ENCODE results near the gene GBF1. TPM values are rescaled to one million over a fixed set of nuclear protein-coding genes. Genes with fewer than 3 reads are reported as not detected.
"Not testable (repeated sequence)": the region's sequence is repeated elsewhere in the genome, so short reads cannot be mapped to it uniquely, and the experiment has no call there.

The GBF1 gene
- total RNA-seq, 4 donors from 2014 or later: 10.9 to 45.4 (median 23.9) TPM

DNA sequence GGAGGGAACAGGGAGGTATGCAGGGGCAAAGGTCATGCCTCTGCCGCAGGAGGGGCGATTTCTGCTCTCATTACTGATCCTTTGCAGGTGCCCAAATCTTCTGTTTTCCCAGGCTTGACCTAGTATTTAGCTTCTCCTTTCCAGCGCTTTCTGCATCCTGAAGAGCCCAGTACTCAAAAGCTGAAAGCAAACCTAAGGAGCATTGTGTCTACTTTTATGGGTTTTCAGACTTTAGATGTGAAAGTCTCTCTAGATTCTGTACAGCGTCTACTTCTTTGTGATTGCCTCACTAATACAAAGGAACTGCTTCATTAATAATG lies 560 bp downstream of the GBF1 start:
- peak overlapping the region; percentile 84 to 87 for H3K27ac ChIP-seq
- no peak for DNase-seq
- H3K4me3 ChIP-seq: peak overlapping the region; percentile 83 to 95
- H3K9me3 ChIP-seq: no peaks in the 10 kb centered on the region
- no peaks in the 10 kb centered on the region for H3K27me3 ChIP-seq
- TF ChIP-seq, protein P1, sequence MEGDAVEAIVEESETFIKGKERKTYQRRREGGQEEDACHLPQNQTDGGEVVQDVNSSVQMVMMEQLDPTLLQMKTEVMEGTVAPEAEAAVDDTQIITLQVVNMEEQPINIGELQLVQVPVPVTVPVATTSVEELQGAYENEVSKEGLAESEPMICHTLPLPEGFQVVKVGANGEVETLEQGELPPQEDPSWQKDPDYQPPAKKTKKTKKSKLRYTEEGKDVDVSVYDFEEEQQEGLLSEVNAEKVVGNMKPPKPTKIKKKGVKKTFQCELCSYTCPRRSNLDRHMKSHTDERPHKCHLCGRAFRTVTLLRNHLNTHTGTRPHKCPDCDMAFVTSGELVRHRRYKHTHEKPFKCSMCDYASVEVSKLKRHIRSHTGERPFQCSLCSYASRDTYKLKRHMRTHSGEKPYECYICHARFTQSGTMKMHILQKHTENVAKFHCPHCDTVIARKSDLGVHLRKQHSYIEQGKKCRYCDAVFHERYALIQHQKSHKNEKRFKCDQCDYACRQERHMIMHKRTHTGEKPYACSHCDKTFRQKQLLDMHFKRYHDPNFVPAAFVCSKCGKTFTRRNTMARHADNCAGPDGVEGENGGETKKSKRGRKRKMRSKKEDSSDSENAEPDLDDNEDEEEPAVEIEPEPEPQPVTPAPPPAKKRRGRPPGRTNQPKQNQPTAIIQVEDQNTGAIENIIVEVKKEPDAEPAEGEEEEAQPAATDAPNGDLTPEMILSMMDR (IDR thresholded peaks at IDR 0.05): no peak
- no peak for TF ChIP-seq POLR2A (IDR thresholded peaks at IDR 0.05)
- intact Hi-C loops (cut with DNase I; ENCODE audit: low total_unique reads): no loop called here
- peaks cover 0 to 11% of the 10 kb centered on the region in 2 donors for H3K4me1 ChIP-seq
- H3K36me3 ChIP-seq: no peaks in the 10 kb centered on the region

DNA sequence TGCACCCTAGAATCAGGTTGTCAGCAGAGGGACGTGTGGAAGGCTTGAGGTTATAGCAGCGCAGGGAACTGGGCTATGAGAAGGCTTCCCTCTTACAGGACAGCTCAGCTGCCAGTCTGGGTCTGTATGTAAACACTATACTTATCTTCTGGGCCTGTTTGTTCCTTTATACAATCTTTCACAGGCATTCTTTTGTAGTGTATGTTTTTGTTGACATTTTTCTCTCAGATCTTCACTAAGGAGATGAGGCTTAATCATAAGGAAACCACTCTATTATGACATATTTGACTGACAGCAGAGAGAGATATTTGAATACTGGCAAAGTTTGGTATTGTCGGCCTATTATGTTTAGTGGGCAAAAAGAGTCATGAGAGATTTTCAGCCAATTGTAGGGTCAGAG lies 929 bp downstream of the GBF1 start:
- H3K4me3 ChIP-seq: peak overlapping the region; percentile 83 to 95
- intact Hi-C loops (cut with DNase I; ENCODE audit: low total_unique reads): no loop called here
- TF ChIP-seq POLR2A (IDR thresholded peaks at IDR 0.05): no peak
- TF ChIP-seq, protein P1 (IDR thresholded peaks at IDR 0.05): no peak
- H3K9me3 ChIP-seq: no peaks in the 10 kb centered on the region
- H3K36me3 ChIP-seq: no peaks in the 10 kb centered on the region
- DNase-seq: no peak
- peak overlapping the region; percentile 84 to 87 for H3K27ac ChIP-seq
- H3K4me1 ChIP-seq: peaks cover 0 to 11% of the 10 kb centered on the region in 2 donors
- no peaks in the 10 kb centered on the region for H3K27me3 ChIP-seq

DNA sequence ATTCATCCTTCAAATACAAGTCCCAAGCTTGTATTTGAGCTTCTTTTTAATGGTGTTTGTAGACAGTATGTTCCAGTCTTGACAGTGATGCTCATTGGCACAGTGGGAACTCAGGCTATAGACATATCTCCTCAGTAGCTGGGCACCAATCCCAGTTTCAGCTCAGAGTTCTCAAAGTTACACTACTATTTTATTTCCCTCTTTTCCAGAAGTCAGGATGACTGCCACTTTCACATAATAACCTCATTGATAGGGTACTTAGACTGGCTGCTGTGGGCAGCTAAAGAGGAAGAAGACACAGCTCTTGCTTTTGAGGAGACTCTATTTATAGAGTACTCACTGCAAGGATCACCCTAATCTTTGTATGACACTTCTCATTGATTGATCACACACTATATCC lies 2.4 kb downstream of the GBF1 start:
- Histone ChIP-seq H3K9me3 (no peaks in the 10 kb centered on the region), H3K36me3 (no peaks in the 10 kb centered on the region), H3K4me3 (no peak overlapping the region), H3K4me1 (peaks cover 0 to 4% of the 10 kb centered on the region in 2 donors), H3K27ac (no peak overlapping the region), H3K27me3 (no peaks in the 10 kb centered on the region)
- DNase-seq: no peak
- intact Hi-C loops (cut with DNase I; ENCODE audit: low total_unique reads): no loop called here
- TF ChIP-seq POLR2A (IDR thresholded peaks at IDR 0.05): no peak
- TF ChIP-seq, protein P1 (IDR thresholded peaks at IDR 0.05): no peak

DNA sequence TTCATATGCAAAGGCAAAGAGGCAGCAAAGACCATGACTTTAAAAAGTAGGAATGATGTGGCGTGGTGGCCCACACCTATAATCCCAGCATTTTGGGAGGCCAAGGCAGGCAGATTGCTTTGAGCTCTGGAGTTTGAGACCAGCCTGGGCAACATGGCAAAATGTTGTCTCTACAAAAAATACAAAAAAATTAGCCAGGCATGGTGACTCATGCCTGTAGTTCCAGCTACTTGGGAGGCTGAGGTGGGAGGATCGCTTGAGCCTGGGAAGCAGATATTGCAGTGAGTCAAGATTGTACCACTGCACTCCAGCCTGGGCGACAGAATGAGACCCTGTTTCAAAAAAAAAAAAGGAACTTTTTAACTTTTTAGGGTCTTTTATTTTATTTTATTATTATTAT lies 7.2 kb downstream of the GBF1 start:
- H3K27ac ChIP-seq; H3K9me3 ChIP-seq; intact Hi-C loops (cut with DNase I; ENCODE audit: low total_unique reads); H3K36me3 ChIP-seq; H3K4me1 ChIP-seq; H3K27me3 ChIP-seq; H3K4me3 ChIP-seq; DNase-seq: not testable (repeated sequence)

DNA sequence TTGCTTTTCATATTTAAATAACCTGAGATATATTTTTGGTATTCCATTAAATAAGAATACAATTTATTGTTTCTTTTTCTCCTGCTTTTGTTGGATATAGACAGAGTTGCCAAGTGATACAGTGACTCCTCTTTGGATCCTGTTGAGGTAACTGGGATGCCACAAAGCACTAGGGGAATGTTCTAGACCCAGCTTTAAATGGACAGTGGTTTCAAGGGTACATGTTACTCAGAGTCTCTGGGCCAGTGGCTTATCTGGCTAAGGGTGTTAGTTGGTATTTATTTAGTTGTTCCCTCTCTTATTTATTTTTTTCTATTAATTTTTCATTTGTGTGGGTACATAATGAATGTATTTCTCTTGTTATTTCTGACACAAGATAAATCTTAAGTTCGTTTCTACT lies 9.1 kb downstream of the GBF1 start:
- no peaks in the 10 kb centered on the region for H3K9me3 ChIP-seq
- H3K27ac ChIP-seq: no peak overlapping the region
- H3K4me3 ChIP-seq: no peak overlapping the region
- H3K36me3 ChIP-seq: no peaks in the 10 kb centered on the region
- intact Hi-C loops (cut with DNase I; ENCODE audit: low total_unique reads): no loop called here
- no peaks in the 10 kb centered on the region for H3K27me3 ChIP-seq
- H3K4me1 ChIP-seq: no peaks in the 10 kb centered on the region
- TF ChIP-seq POLR2A (IDR thresholded peaks at IDR 0.05): no peak
- TF ChIP-seq, protein P1 (IDR thresholded peaks at IDR 0.05): no peak
- no peak for DNase-seq

DNA sequence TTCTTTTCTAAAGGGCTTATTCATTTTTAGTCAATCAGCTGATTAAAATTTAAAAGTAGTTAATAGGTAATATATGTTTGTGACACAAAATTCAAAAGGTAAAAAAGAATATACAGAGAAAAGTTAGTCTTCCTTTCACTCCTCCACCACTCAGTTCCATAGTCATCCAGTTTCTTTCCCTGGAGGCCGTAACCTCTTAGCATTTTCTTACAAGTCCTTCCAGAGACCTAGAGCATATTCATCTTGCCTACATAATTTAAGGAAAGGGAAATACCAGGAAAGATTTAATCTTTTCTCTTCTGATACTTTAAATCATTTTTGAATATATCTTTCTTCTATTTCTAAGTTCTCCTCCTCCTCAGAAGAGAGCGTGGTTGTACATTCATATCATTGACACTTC lies 10.1 kb downstream of the GBF1 start:
- Histone ChIP-seq H3K4me3 (no peak overlapping the region), H3K27me3 (no peaks in the 10 kb centered on the region), H3K4me1 (no peaks in the 10 kb centered on the region), H3K27ac (no peak overlapping the region), H3K9me3 (no peaks in the 10 kb centered on the region), H3K36me3 (no peaks in the 10 kb centered on the region)
- no peak for TF ChIP-seq POLR2A (IDR thresholded peaks at IDR 0.05)
- TF ChIP-seq, protein P1 (IDR thresholded peaks at IDR 0.05): no peak
- DNase-seq: no peak
- intact Hi-C loops (cut with DNase I; ENCODE audit: low total_unique reads): no loop called here

Measured in uterus (tissue), 4 donors.